Measurements from ENCODE around the gene VPS45. TPM values are rescaled to one million over a fixed set of nuclear protein-coding genes. Genes with fewer than 3 reads are reported as not detected.

Gene VPS45
- total and polyA plus RNA-seq, 2 of the 13 experiments (the other 11 are each of a cell fraction or from before 2014, with no cell fraction given): 15.2 to 25.2 TPM

DNA sequence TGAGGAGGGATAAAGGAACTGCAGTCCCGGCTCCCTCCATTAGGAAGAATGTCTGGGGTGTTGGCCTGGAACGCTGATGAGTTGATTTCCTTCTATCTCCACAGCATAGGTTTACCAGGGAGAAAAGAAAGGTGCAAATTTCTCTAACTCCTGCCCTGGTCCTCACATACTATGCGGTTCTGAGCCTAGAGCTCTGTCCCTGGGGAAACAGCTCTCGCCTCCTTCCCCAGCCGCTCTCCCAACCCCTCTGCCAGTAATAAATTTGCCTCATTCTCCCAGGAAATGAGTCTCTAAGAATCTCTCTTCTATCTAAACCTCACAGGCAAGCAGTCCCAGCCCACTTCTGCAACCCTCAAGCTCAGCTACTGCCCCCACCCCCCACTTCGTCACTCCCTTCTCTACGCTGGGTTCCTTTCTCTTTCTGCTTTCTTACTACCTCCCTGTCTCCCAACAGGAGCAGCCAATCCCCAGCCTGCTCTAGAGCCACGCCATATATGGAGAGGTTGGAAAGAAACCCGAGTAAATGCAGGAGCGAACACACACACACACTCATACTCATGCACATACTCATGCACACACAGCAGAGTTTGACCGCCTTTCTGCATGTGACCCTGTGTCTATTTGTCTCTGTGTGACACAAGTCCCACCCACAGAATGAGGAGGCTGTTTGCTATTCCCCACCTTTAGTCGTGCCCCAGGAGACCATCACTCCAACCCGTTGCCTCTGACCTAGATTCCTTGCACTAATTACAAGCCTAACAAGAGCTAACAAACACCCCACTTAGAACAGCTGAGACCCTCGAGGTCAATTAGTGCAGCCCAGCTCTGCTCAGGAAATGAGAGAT lies 95.5 kb downstream of the VPS45 start (continued):
- TF ChIP-seq ZNF280B (CRISPR knock-in tag; IDR thresholded peaks at IDR 0.05; ENCODE audit: borderline replicate concordance) (no peak), SAP130 (CRISPR knock-in tag; IDR thresholded peaks at IDR 0.05; ENCODE audit: low read depth) (peak; percentile 65), RARA (CRISPR knock-in tag; IDR thresholded peaks at IDR 0.05) (peak; percentile 34; the same call in 1 of the 2 replicates), EP300 (IDR thresholded peaks at IDR 0.05; ENCODE audit: low read depth in 2 of 2, low read length in 2 of 2) (peak in 1 of 2 experiments; percentile 27; a peak in 1 of 4 replicates), EP300 (CRISPR knock-in tag; IDR thresholded peaks at IDR 0.05; ENCODE audit: borderline replicate concordance) (no peak), ZNF770 (CRISPR knock-in tag; IDR thresholded peaks at IDR 0.05) (no peak), HNRNPL (IDR thresholded peaks at IDR 0.05; ENCODE audit: low read depth, low read length) (no peak), ZNF605 (CRISPR knock-in tag; IDR thresholded peaks at IDR 0.05) (peak; percentile 69; the same call in 1 of the 2 replicates), ZNF546 (CRISPR knock-in tag; conservative IDR thresholded peaks at IDR 0.05) (0 out of 2 replicates have a peak, but pooled peaks have one; percentile 43), ATF1 (CRISPR knock-in tag; IDR thresholded peaks at IDR 0.05) (peak; percentile 54; the same call in 1 of the 2 replicates), DRAP1 (CRISPR knock-in tag; IDR thresholded peaks at IDR 0.05) (peak; percentile 41), ZNF12 (CRISPR knock-in tag; IDR thresholded peaks at IDR 0.05) (0 out of 2 replicates have a peak, but pooled peaks have one; percentile 80), SP5 (CRISPR knock-in tag; IDR thresholded peaks at IDR 0.05; ENCODE audit: borderline replicate concordance, low read depth) (0 out of 2 replicates have a peak, but pooled peaks have one; percentile 39), DNMT3B (CRISPR knock-in tag; conservative IDR thresholded peaks at IDR 0.05) (no peak), ZNF547 (CRISPR knock-in tag; IDR thresholded peaks at IDR 0.05) (no peak), ZNF501 (CRISPR knock-in tag; IDR thresholded peaks at IDR 0.05) (peak; percentile 43), YEATS2 (CRISPR knock-in tag; IDR thresholded peaks at IDR 0.05; ENCODE audit: borderline replicate concordance) (0 out of 2 replicates have a peak, but pooled peaks have one; percentile 39), MIXL1 (CRISPR knock-in tag; IDR thresholded peaks at IDR 0.05) (0 out of 2 replicates have a peak, but pooled peaks have one; percentile 19), POLR2A (IDR thresholded peaks at IDR 0.05; ENCODE audit: insufficient read depth in 1 of 2, low read depth in 2 of 2, low read length in 2 of 2) (peak; percentile 41 to 44; a peak in 3 of 4 replicates)
- TF ChIP-seq, protein P1, sequence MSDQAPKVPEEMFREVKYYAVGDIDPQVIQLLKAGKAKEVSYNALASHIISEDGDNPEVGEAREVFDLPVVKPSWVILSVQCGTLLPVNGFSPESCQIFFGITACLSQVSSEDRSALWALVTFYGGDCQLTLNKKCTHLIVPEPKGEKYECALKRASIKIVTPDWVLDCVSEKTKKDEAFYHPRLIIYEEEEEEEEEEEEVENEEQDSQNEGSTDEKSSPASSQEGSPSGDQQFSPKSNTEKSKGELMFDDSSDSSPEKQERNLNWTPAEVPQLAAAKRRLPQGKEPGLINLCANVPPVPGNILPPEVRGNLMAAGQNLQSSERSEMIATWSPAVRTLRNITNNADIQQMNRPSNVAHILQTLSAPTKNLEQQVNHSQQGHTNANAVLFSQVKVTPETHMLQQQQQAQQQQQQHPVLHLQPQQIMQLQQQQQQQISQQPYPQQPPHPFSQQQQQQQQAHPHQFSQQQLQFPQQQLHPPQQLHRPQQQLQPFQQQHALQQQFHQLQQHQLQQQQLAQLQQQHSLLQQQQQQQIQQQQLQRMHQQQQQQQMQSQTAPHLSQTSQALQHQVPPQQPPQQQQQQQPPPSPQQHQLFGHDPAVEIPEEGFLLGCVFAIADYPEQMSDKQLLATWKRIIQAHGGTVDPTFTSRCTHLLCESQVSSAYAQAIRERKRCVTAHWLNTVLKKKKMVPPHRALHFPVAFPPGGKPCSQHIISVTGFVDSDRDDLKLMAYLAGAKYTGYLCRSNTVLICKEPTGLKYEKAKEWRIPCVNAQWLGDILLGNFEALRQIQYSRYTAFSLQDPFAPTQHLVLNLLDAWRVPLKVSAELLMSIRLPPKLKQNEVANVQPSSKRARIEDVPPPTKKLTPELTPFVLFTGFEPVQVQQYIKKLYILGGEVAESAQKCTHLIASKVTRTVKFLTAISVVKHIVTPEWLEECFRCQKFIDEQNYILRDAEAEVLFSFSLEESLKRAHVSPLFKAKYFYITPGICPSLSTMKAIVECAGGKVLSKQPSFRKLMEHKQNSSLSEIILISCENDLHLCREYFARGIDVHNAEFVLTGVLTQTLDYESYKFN (CRISPR knock-in tag; conservative IDR thresholded peaks at IDR 0.05): peak; percentile 46; the same call in 1 of the 2 replicates

All from HepG2 (cell line).